Germinal center (tissue), 1 donor: ENCODE data around the gene SGTA.
"Not testable (repeated sequence)": the region's sequence is repeated elsewhere in the genome, so short reads cannot be mapped to it uniquely, and the experiment has no call there.

ENCODE experiments used
- DNase-seq: peaks from one replicate; pipeline ENCODE4 v3.0.0; 2012; ENCODE audit warnings: mixed read lengths, low spot score

SGTA gene, protein sequence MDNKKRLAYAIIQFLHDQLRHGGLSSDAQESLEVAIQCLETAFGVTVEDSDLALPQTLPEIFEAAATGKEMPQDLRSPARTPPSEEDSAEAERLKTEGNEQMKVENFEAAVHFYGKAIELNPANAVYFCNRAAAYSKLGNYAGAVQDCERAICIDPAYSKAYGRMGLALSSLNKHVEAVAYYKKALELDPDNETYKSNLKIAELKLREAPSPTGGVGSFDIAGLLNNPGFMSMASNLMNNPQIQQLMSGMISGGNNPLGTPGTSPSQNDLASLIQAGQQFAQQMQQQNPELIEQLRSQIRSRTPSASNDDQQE

DNA sequence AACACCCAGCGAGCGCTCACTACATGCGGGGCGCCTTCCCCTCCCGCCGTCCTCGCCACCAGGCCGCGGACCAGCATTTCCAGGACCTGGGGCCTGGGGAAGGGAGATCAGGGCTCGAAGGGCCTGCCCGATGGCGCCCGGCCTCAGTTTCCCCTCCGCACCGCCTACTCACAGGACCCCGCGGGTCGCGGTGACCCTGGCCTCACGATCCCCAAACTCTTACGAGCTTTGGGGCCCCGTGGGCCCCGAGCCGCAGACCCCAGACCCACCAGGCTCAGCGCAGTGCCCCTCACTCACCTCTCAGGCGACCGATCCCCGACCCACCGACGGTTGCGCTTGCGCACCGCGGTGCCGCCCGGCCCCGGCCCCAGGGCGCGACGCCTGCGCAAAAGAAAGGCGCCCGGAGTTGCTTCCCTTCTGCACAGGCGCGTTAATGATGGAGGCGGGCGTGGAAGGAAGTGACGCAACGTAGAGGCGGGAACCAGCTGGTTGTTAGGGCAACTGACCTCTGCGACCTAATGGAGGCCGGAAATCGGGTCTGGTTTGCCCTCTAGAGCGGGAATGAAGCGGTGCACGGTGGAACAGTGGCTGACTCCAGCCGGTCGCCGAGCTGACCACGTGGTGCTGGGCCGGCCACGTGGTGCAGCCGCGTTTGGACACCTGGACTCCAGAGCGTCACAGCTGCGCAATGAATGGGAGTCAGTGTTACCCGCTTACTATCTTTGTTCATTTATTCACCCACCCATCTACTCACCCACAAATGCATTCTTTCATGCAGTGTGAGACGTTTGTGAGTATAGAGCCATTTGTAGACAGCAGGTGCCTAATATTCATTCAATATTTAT, at the start of gene SGTA:
Gene SGTA, minus strand, starts transcription at position 338 of the 845 bp plus-strand sequence. CDS start 14,205 bp downstream, outside the sequence.
- DNase-seq, result peak; percentile 98

DNA sequence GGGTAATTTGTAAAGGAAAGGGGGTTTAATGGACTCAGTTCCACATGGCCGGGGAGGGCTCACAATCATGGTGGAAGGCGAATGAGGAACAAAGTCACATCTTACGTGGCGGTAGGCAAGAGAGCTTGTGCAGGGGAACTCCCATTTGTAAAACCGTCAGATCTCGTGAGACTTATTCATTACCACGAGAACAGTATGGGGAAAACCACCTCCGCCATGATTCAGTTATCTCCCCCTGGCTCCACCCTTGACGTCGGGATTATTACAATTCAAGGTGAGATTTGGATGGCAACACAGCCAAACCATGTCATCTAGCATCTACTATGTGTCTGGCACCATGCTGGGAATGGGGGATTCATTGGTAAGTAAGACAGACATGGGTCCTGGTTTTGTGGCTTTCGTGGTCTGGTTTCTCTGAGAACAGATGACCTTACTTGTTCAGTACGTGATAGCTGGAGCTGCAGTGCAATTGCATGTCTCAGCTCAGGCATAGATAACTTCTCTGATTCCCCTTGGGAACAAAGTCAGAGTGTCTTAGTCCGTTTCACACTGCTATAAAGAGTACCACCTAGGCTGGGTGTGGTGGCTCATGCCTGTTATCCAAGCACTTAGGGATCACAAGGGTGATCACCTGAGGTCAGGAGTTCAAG, 44.9 kb upstream of the SGTA start:
- no peak for DNase-seq

DNA sequence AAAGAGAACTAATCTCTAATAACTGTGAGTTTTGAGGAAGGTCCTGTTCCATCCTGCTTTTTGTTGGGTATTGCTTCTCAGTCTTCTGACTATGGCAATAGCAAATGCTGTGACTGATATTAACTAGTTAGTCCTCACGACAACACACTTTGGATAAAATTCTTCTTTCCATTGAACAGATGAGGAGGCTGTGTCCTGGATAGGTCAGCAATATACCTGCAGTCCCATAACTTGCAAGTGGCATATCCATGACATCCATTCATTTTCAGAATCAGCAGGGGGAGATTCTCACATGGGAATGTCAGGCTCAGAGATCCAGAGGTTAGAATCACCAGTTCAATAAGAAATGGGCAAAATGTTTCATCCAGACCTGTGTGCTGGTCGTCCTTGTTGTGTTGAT, 43.9 kb upstream of the SGTA start:
- no peak for DNase-seq

DNA sequence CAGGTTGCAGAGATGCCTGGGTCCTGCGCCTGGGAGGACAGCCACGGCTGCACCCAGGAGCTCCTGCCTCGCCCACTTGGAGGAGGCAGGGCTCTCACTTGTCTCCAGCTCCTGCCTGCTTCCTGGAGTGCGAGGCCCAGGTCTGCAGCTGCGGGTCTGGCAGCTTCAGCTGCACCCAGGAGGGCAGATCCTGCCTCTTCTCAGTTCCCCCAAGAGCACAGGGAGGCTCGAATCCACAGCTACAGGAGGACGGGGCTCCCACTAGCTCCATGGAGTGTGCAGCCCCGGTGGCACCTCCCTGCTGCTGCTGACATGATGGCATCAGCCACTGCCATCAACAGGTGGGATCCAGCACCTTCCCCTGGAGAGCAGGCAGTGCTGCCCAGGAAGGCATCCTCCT, 41.1 kb upstream of the SGTA start:
- DNase-seq, result no peak

DNA sequence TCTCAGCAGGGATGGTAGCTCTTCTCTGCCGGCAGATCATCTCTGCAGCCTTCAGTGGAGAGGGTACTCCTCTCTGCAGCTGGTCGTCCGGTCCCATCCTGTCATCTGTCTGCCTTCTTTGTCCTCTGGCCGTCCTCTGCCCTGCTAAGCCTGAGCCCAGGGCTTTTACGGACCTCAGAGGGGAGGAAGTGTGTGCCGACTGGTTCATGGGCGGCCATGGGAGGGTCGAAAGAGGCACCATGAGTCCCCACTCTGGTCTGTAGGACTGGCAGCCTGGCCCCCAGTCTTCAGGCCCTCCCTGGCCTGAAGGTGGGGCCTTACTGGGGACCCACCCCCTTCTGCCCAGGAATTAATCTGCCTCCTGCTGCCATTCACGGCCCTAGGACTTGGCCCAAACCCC, 40.6 kb upstream of the SGTA start:
- DNase-seq, result no peak

DNA sequence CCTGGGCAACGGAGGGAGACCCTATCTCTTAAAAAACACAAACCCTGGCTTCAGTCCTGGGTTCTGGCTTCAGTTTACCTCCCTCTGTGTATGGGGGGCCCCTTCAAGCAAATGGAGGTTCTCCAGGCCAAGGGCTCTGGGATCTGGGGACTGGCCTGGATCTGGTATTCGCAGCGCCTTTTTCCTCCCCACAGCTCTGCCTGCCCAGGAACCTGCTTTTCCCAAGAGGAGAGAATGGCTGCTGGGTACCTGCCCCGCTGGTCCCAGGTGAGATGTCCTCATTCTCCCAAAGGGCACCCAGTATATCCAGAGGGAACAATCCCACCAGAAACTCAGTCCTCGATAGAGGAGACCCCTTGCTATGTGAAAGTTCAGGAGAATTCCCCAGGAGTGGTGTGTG, 39.8 kb upstream of the SGTA start:
- DNase-seq, result no peak

DNA sequence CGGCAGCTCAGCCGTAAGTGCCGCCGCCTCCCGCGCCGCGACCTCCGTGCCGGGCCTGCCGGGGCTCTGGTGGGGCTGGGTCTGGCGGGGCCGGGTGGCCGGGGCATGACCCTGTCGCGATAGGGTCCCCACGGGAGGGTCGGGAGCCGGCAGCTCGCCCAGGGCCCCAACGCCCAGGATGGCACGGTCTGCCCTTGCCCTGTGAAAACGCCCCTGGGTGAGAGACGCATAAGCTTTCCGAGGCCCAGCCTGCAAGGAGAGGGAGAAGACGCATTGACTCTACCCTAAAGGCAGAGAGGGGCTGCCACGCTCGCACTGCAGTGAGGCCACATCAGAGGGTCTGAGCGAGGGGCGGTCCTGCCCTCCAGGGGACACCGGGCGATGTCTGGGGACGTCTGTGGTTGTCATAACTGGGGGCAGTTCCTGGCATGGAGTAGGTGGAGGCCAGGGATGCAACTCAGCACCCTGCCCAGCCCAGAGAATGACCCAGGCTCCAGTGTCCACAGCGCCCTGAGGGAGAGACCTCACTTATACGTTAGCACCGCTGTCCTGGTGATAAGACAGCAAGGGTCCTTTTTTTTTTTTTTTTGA, 37.1 kb upstream of the SGTA start:
- no peak for DNase-seq

DNA sequence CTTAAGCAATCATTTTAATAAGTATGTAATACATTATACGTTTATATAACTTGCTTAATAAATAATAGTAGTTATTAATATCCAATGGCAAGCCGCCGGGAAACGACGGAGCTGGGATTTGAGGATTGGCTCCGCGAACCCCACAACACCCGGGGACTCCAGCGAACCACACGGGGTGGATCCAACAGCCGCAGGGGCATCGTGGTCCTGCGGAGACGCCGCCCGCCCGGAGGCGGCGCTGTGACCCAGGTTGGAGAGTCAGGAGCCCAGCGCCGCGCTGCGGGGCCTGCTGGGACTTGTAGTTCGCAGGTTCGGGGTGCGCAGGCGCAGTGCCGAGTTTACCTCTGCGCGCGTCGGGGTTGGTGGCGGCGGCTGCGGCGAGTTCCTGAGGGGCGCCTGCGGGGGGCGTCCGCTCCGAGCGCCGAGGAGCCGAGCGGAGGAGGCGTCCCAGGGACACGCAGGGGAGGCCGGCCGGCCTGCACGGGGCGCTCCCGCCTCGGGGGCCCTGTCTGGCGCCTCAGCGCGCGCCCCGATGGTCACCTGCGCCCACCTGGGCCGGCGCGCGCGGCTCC, 36.6 kb upstream of the SGTA start, which contains the start of gene ZNF554:
Gene ZNF554, plus strand, starts transcription at position 329 of the 572 bp plus-strand sequence. Its CDS starts 204 bp downstream, at position 533.
- peak; percentile 91 for DNase-seq

DNA sequence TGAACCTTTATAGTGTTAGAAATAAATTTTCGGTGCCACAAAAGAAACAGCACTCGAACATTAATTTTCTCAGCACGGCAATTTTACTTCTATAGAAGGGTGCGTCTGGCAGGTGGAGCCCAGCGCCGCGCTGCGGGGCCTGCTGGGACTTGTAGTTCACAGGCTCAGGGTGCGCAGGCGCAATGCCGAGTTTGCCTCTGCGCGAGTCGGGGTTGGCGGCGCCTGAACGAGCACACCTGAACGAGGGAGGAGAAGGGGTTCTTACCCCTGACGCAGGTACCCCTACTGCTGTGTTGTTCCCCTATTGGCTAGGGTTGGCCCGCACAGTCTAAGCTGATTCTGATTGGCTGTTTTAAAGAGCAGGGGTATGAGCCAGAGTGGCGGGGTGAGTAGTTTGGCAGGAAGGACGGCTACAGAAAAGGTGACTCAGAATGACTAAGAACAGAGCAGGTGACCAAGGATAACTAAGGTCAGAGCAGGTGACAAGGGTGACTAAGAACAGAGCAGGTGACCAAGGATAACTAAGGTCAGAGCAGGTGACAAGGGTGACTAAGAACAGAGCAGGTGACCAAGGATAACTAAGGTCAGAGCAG, 34.3 kb upstream of the SGTA start:
- DNase-seq, result not testable (repeated sequence)

DNA sequence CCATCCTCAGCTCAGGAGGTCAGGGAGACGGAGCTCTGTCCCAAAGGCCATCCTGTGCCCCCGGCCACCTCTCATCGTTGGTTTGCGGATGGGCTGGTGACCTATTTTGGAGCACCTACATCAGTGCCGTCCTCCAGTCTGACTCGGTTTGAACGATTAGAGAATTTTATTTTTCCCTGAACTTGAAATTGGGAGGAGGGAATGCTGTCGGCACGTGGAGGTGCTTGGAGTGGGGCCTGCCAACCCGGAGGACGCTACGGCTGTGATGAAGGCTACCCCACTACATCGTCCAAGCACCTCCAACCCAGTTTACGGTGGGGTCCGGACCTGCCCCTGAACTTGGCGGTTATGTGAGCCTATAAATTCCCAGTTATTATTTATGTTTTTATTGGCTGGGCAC, 33.6 kb upstream of the SGTA start:
- DNase-seq, result no peak

DNA sequence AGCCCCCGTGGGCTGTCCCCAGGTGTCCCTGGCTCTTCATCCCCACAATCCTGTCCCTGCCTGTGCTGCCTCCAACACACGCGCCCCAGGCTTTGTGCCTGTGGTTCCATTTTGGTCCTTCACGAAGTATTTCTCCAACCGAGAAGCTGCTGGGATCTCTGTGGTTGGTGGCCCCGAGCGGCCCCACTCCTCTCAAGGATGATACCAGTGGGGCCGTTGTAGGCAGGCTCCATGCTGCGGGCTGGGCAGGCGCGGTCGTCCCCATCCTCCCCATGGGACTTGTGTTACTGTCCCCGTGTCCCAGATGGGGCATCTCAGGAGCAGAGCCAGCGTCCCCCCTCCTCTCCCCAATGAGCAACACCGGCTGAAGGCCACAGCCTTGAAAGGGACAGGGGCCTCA, 32.9 kb upstream of the SGTA start:
- DNase-seq, result no peak

DNA sequence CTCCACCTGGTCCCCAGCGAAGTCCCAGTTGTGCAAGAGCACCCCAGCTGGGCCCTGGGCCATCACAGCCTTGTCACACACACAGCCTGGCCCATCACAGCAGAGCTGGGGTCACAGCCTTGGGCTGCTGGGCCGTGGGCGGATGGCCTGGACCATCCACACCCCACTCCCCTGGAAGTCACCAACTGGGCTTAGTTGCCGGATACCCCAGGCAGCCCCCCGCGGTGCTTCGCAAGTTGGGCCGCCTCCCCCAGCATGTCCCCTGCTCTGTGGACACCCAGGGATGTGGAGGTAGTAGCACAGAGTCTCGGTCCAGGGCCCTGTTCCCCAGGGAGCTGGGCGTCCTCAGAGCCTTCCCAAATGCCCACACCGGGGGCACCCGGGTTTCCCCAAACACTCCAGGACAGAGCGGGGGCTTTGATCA, 32.1 kb upstream of the SGTA start:
- no peak for DNase-seq

DNA sequence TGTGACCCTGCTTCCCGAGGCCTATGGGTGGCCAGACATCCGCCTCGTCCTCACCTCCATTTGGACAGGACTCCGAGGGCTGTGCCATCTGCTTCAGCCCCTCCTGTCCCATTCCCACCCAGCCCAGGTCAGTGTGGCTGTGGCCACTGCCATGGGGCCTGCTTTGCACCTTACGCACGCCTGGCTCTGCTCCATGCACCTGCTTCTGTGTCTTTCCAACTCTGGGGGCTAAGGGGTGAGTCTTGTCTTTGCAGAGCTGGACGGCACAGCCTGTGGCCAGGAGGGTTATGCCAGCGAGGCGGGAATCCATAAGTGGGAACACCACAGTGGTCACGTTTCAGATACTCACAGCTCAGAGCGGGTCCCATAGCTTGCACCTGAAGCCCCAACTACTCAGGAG, 31.4 kb upstream of the SGTA start:
- DNase-seq, result no peak

DNA sequence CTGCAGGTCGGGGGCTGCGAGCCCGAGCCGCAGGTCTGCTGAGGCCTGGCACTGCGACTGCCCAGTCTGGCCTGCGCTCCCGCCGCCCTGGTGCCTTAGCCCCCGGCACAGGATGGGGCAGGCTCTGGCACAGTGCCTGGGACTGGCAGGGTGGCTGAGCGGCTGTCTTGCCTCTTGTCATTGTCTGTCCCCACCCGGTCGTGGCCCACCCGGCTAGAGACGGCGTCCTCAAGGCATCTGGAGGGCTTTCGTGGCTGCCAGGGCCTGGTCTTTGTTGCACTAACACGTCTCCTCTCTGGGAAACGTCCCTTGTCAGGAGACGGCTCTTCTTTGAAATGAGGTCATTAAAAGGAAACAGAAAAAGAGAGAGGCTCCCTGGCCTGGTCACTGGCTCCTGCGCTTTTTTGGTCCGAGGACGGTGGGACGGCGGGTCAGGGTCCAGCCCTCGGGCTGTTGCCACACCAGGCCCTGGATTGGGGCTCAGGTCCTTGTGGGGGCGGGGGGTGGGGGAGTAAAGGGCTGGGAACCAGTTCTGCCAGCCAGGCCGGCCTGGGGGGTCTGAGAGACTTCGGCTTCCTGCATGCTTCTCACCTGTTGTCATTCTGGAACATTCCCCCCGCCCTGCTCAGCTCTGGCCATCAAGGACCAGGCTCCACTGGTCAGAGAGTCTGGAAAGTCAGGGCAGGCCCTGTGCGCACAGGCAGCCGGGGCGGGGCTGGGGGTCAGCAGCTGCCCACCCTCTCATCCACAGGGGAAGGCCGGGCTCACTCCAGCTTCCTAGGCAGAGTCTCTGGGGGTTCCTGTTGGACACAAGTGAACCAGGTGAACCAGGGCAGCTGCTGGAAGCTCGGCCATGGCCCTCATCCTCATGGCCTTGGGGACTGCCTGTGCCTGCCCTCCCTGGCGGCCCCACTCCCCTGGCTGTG, 30.4 kb upstream of the SGTA start:
- DNase-seq, result no peak

DNA sequence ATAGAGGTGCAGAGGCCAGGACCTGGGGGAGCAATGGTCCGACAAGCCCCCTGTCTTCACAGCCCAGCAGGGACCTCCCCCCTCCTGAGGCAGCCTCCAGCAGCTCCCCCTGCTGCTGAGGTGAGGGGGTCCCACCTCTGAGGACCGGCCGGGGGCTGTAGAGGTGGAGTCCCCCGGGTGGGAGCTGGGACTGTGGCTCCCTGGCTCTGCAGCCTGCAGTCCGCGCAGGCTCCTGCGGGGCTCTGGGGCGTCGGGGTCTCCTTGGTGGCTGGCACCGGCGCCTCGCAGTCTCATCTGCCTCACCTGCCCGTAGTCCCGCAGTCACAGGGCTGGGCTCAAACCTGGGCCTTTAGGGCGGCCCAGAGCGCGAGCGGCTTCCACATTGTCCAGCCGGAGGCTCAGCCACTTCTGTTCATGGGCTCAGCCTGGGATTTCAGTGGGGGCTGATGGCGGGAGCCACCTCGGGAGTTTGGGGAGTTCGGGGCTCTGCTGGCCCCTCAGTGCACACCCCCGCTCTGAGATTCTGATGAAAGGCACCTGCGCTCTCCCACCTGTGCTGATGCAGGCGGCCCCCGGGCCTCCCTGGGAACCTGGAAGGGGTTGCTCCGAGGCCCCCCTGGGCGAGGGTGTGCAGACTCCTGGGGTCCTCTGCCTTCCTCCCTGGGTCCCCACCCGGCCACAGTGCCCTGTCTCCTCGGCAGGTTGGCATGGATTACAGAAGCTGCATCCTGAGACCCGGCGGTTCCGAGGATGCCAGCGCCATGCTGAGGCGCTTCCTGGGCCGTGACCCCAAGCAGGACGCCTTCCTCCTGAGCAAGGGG, 29.6 kb upstream of the SGTA start:
- no peak for DNase-seq

DNA sequence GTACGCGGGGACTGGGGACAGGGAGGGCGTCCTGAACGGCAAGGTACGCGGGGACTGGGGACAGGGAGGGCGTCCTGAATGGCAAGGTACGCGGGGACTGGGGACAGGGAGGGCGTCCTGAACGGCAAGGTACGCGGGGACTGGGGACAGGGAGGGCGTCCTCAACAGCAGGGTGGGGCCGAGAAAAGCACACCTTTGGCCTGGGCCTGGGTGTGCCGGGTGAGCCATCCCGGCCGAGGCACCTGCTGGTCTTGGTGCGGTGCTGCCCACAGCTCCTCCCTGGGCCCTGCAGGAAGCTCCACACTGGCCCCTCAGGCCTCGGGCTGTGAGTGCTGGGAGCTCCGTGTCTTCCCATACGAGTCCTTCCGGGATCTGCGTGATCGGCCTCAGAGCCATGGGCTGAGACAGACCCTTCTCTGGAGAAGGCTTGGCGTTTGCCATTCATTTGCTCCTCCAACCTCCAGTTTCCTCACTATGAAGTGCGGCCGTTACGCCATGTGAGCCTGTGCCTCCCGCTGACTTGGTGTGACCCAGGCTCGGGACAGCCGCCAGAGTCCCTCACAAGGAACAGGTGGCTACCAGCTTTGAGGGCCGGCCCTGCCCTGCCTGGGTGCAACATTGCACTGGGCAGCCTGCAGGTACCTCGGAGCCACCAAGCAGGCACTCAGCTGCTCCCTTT, 28.8 kb upstream of the SGTA start:
- no peak for DNase-seq

DNA sequence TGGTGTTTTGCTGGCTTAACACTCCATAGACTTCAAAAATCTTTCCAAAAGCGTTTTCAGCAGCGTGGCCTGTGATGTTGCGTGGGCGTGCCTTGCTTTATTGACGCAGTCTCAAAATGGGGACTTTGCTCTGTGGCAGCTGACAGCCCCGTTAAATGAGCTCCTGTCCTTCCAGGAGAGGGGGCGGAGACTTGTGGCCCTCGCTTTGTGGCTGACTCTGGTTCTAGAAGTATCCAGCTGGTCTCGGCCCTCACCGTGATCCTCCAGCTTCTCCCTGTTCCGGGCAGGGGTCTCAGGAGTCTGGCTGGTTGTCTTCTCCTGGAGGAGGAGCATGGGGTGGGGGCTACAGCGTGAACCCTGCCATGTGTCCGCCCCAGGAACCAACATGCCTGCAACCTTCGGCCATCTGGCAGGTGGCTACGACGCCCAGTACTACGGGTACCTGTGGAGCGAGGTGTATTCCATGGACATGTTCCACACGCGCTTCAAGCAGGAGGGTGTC, 28.2 kb upstream of the SGTA start:
- no peak for DNase-seq

DNA sequence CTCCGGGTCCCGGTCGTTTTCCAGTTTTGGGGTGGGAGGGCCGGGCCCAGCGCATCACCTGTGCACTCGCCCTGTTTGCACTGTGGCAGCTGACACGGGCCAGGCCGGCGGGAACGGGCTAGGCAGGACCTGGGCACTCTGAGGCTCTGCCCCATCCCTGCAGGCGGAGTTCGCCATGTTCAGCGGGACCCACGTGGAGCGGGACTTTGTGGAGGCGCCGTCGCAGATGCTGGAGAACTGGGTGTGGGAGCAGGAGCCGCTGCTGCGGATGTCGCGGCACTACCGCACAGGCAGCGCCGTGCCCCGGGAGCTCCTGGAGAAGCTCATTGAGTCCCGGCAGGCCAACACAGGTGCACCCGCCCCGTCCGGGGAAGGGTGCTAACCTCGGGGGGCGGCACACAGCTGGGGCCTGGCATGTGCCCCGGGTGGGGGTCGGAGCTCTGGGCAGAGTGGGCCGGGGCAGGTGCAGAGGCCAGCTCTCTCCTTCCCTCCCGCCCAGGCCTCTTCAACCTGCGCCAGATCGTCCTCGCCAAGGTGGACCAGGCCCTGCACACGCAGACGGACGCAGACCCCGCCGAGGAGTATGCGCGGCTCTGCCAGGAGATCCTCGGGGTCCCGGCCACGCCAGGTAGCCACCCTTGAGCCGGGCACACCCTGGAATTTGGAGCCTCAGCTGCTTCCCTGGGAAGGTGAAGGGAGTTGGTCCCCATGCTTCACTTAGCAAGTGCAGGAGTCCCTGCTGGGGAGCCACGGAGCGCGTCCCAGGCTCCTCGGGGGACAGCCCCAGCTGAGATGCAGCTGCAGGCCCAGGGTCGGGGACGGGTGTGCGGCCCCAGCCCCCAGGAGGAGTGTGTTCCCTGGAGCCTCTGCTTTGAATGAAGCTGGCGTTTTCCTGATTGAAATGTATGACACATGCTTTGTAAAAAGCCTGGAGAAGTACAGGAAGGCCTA, 27.3 kb upstream of the SGTA start:
- DNase-seq, result no peak
